ENCODE measurements around the gene GNB1. TPM values are rescaled to one million over a fixed set of nuclear protein-coding genes. Genes with fewer than 3 reads are reported as not detected.

Gene GNB1
- total RNA-seq, 1 experiment from 2014 or later: 135 TPM

GRCh38 chr1:1918901-1919303 lies 28.0 kb upstream of the GNB1 start, which contains the start of gene TMEM52:
Gene TMEM52, minus strand, starts transcription at chr1:1919279. Its CDS starts 14 bp downstream, at chr1:1919265.
- Histone ChIP-seq H3K27me3 (ENCODE audit: control insufficient read depth, insufficient read depth, low read length) (peaks cover 10% of the 10 kb centered on the region), H3K4me3 (ENCODE audit: insufficient read depth, low read depth, low read length) (peak within 1 kb of the TSS; percentile 71), H3K36me3 (replicated peaks; ENCODE audit: control insufficient read depth, insufficient read depth, low read length) (no peaks in the 10 kb centered on the region)
- DNase-seq: no peak

- H3K4me3 ChIP-seq (ENCODE audit: insufficient read depth, low read depth, low read length): peak overlapping the region; percentile 71
- DNase-seq: no peak
- no peaks in the 10 kb centered on the region for H3K36me3 ChIP-seq (replicated peaks; ENCODE audit: control insufficient read depth, insufficient read depth, low read length)
- H3K27me3 ChIP-seq (ENCODE audit: control insufficient read depth, insufficient read depth, low read length): peaks cover 10% of the 10 kb centered on the region
These were observed 27.4 kb upstream of the GNB1 start for GRCh38 chr1:1917995-1918900.

GRCh38 chr1:1917304-1917976 lies 26.6 kb upstream of the GNB1 start:
- no peak for DNase-seq
- Histone ChIP-seq H3K27me3 (ENCODE audit: control insufficient read depth, insufficient read depth, low read length) (peaks cover 10% of the 10 kb centered on the region), H3K36me3 (replicated peaks; ENCODE audit: control insufficient read depth, insufficient read depth, low read length) (no peaks in the 10 kb centered on the region), H3K4me3 (ENCODE audit: insufficient read depth, low read depth, low read length) (no peak overlapping the region)

- Histone ChIP-seq H3K36me3 (replicated peaks; ENCODE audit: control insufficient read depth, insufficient read depth, low read length) (no peaks in the 10 kb centered on the region), H3K4me3 (ENCODE audit: insufficient read depth, low read depth, low read length) (no peak overlapping the region), H3K27me3 (ENCODE audit: control insufficient read depth, insufficient read depth, low read length) (peaks cover 10% of the 10 kb centered on the region)
- DNase-seq: no peak
These were observed 26.0 kb upstream of the GNB1 start for GRCh38 chr1:1916851-1917251.

GRCh38 chr1:1915911-1916840 lies 25.3 kb upstream of the GNB1 start:
- no peaks in the 10 kb centered on the region for H3K36me3 ChIP-seq (replicated peaks; ENCODE audit: control insufficient read depth, insufficient read depth, low read length)
- no peak overlapping the region for H3K4me3 ChIP-seq (ENCODE audit: insufficient read depth, low read depth, low read length)
- H3K27me3 ChIP-seq (ENCODE audit: control insufficient read depth, insufficient read depth, low read length): peaks cover 10% of the 10 kb centered on the region
- no peak for DNase-seq

- DNase-seq: no peak
- Histone ChIP-seq H3K36me3 (replicated peaks; ENCODE audit: control insufficient read depth, insufficient read depth, low read length) (no peaks in the 10 kb centered on the region), H3K4me3 (ENCODE audit: insufficient read depth, low read depth, low read length) (no peak within 1 kb of the TSS), H3K27me3 (ENCODE audit: control insufficient read depth, insufficient read depth, low read length) (peaks cover 9% of the 10 kb centered on the region)
These were observed 24.2 kb upstream of the GNB1 start, which contains the start of gene CALML6 for GRCh38 chr1:1914971-1915692. Gene CALML6, plus strand, starts transcription at chr1:1915260. Its CDS starts 21 bp downstream, at chr1:1915281.

- no peak overlapping the region for H3K4me3 ChIP-seq (ENCODE audit: insufficient read depth, low read depth, low read length)
- no peak for DNase-seq
- H3K27me3 ChIP-seq (ENCODE audit: control insufficient read depth, insufficient read depth, low read length): peaks cover 6% of the 10 kb centered on the region; the same call in 1 of the 2 replicates
- H3K36me3 ChIP-seq (replicated peaks; ENCODE audit: control insufficient read depth, insufficient read depth, low read length): no peaks in the 10 kb centered on the region
These were observed 23.4 kb upstream of the GNB1 start for GRCh38 chr1:1914101-1914970.

GRCh38 chr1:1911350-1912041 lies 20.6 kb upstream of the GNB1 start:
- Histone ChIP-seq H3K27me3 (ENCODE audit: control insufficient read depth, insufficient read depth, low read length) (peaks cover 4% of the 10 kb centered on the region; the same call in 1 of the 2 replicates), H3K36me3 (replicated peaks; ENCODE audit: control insufficient read depth, insufficient read depth, low read length) (no peaks in the 10 kb centered on the region), H3K4me3 (ENCODE audit: insufficient read depth, low read depth, low read length) (no peak overlapping the region)
- DNase-seq: no peak

GRCh38 chr1:1910651-1911331 lies 19.9 kb upstream of the GNB1 start:
- no peaks in the 10 kb centered on the region for H3K36me3 ChIP-seq (replicated peaks; ENCODE audit: control insufficient read depth, insufficient read depth, low read length)
- peaks cover 4% of the 10 kb centered on the region; the same call in 1 of the 2 replicates for H3K27me3 ChIP-seq (ENCODE audit: control insufficient read depth, insufficient read depth, low read length)
- no peak for DNase-seq

GRCh38 chr1:1910033-1910465 lies 19.2 kb upstream of the GNB1 start:
- Histone ChIP-seq H3K4me3 (ENCODE audit: insufficient read depth, low read depth, low read length) (peak overlapping the region; percentile 57; the same call in 1 of the 2 replicates), H3K36me3 (replicated peaks; ENCODE audit: control insufficient read depth, insufficient read depth, low read length) (no peaks in the 10 kb centered on the region), H3K27me3 (ENCODE audit: control insufficient read depth, insufficient read depth, low read length) (peaks cover 4% of the 10 kb centered on the region; the same call in 1 of the 2 replicates)
- no peak for DNase-seq

More at GRCh38 chr1:1910651-1911331, 19.9 kb upstream of the GNB1 start:
- H3K4me3 ChIP-seq (ENCODE audit: insufficient read depth, low read depth, low read length): no peak overlapping the region

GRCh38 chr1:1908506-1908791 lies 17.6 kb upstream of the GNB1 start:
- Histone ChIP-seq H3K27me3 (ENCODE audit: control insufficient read depth, insufficient read depth, low read length) (peaks cover 4% of the 10 kb centered on the region; the same call in 1 of the 2 replicates), H3K36me3 (replicated peaks; ENCODE audit: control insufficient read depth, insufficient read depth, low read length) (no peaks in the 10 kb centered on the region), H3K4me3 (ENCODE audit: insufficient read depth, low read depth, low read length) (peak overlapping the region; percentile 88)
- no peak for DNase-seq

GRCh38 chr1:1907098-1907736 lies 16.3 kb upstream of the GNB1 start:
- Histone ChIP-seq H3K36me3 (replicated peaks; ENCODE audit: control insufficient read depth, insufficient read depth, low read length) (no peaks in the 10 kb centered on the region), H3K27me3 (ENCODE audit: control insufficient read depth, insufficient read depth, low read length) (peaks cover 4% of the 10 kb centered on the region; the same call in 1 of the 2 replicates), H3K4me3 (ENCODE audit: insufficient read depth, low read depth, low read length) (no peak overlapping the region)
- no peak for DNase-seq
